NCI-H1417 (cell line): ENCODE results near the gene SAFB.
"Not testable (repeated sequence)": the region's sequence is repeated elsewhere in the genome, so short reads cannot be mapped to it uniquely, and the experiment has no call there.

Experiments used
- DNase-seq, 3 experiments: peaks; one replicate each; lab custom pipeline; 2025; lab: John Stamatoyannopoulos, UW

The SAFB gene

GRCh38 chr19:5697022-5697889, 74.4 kb downstream of the SAFB start:
- no peak for DNase-seq

- no peak for DNase-seq
Measured at GRCh38 chr19:5697890-5698634, 75.2 kb downstream of the SAFB start.

- no peak for DNase-seq
Measured at GRCh38 chr19:5698635-5699422, 75.9 kb downstream of the SAFB start.

- no peak for DNase-seq
Measured at GRCh38 chr19:5700455-5701092, 77.7 kb downstream of the SAFB start.

- not testable (repeated sequence) for DNase-seq
Measured at GRCh38 chr19:5702053-5702410, 79.1 kb downstream of the SAFB start.

- no peak for DNase-seq
Measured at GRCh38 chr19:5703819-5704818, 81.2 kb downstream of the SAFB start.

GRCh38 chr19:5705552-5705951, 82.7 kb downstream of the SAFB start:
- DNase-seq: no peak

GRCh38 chr19:5706876-5707573, 84.1 kb downstream of the SAFB start:
- no peak for DNase-seq

- DNase-seq: no peak
Measured at GRCh38 chr19:5707576-5708575, 85.0 kb downstream of the SAFB start.

- DNase-seq: no peak
Measured at GRCh38 chr19:5711025-5711424, 88.1 kb downstream of the SAFB start.

- no peak for DNase-seq
Measured at GRCh38 chr19:5711713-5712161, 88.9 kb downstream of the SAFB start.

GRCh38 chr19:5713228-5713627, 90.3 kb downstream of the SAFB start:
- no peak for DNase-seq

- DNase-seq: no peak
Measured at GRCh38 chr19:5714816-5715215, 91.9 kb downstream of the SAFB start.

GRCh38 chr19:5717215-5717935, 94.5 kb downstream of the SAFB start:
- DNase-seq: no peak
